ENCODE data around the gene ZNF223.

ZNF223 gene

DNA sequence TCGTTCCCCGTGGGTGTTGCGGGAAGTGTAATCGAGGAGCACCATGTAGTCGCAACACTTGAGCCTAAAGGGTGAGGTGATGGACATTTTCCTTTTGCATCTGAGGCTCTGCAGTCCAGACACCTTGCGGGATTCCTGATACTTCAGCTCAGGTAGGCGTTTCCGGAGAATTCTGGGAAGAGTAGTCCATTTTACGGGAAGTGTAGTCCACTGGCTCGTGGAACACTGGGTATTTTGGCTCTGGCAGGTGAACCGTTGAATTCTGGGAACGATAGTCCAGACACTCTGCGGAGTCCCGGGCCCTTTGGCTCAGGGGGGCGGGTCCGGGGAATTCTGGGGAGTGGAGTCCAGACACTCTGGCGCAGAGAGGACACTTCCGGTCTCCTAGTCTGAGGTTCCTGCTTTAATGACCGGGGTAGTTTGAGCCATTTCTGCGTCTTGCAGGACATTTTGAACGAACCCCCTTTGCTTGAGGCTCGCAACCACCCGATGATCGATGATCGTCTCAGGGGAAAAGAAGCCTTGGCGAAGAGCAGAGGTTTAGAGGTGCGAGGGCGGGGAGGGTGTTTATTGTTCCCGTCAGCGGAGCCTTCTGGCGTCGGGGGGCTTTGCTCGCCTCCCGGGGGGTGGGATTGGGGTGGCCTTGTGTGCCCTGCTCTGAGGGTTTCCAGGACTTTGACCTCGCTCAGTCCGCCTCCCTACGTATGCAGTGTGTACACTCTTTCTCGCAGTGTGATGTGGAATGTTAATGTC is at the start of gene ZNF223:
Gene ZNF223, plus strand, starts transcription at position 387 of the 753 bp plus-strand sequence. CDS start 3,141 bp downstream, outside the sequence.
- peak within 1 kb of the TSS; percentile 95 for H3K4me3 ChIP-seq (ENCODE audit: low read depth, low read length)
- H3K4me1 ChIP-seq (ENCODE audit: control insufficient read depth, insufficient read depth, low read length) = peaks cover 4% of the 10 kb centered on the region
- H3K27me3 ChIP-seq (ENCODE audit: control insufficient read depth, insufficient read depth, low read length) = no peaks in the 10 kb centered on the region; the same call in 1 of the 2 replicates
- H3K36me3 ChIP-seq (ENCODE audit: control insufficient read depth, insufficient read depth, low read length) = peaks cover under 1% of the 10 kb centered on the region; the same call in 1 of the 2 replicates
- H3K9me3 ChIP-seq (ENCODE audit: control insufficient read depth, insufficient read depth, low read length) = no peaks in the 10 kb centered on the region
- H3K9ac ChIP-seq (ENCODE audit: low read depth, low read length) = peak within 1 kb of the TSS; percentile 75
- peak within 1 kb of the TSS; percentile 76 for H3K27ac ChIP-seq (ENCODE audit: low read depth, low read length)

DNA sequence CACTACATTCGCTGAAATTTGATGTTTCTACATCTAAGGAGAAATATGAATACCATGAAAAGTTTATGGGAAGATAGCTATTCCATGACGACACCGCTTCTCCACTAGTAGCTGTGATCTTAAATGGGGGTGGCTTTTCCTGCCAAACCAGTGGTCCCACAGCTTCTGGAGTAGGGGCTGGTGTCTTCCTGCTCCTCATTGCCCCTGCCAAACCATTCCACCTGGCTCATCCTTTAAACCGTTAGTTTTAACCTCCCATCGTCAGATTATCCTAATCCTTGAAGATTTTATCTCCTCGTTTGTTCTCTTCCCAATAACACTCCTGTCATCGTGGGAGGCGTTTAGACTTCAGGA is 49.6 kb upstream of the ZNF223 start:
- Histone ChIP-seq H3K27ac (ENCODE audit: low read depth, low read length) (peak overlapping the region; percentile 5), H3K4me3 (ENCODE audit: low read depth, low read length) (peak overlapping the region; percentile 91), H3K36me3 (ENCODE audit: control insufficient read depth, insufficient read depth, low read length) (peaks cover 5% of the 10 kb centered on the region; the same call in 1 of the 2 replicates), H3K27me3 (ENCODE audit: control insufficient read depth, insufficient read depth, low read length) (no peaks in the 10 kb centered on the region), H3K9me3 (ENCODE audit: control insufficient read depth, insufficient read depth, low read length) (no peaks in the 10 kb centered on the region), H3K4me1 (ENCODE audit: control insufficient read depth, insufficient read depth, low read length) (peaks cover 5% of the 10 kb centered on the region; the same call in 1 of the 2 replicates), H3K9ac (ENCODE audit: low read depth, low read length) (0 out of 2 replicates have a peak overlapping the region, but pooled peaks have one; percentile 55)

DNA sequence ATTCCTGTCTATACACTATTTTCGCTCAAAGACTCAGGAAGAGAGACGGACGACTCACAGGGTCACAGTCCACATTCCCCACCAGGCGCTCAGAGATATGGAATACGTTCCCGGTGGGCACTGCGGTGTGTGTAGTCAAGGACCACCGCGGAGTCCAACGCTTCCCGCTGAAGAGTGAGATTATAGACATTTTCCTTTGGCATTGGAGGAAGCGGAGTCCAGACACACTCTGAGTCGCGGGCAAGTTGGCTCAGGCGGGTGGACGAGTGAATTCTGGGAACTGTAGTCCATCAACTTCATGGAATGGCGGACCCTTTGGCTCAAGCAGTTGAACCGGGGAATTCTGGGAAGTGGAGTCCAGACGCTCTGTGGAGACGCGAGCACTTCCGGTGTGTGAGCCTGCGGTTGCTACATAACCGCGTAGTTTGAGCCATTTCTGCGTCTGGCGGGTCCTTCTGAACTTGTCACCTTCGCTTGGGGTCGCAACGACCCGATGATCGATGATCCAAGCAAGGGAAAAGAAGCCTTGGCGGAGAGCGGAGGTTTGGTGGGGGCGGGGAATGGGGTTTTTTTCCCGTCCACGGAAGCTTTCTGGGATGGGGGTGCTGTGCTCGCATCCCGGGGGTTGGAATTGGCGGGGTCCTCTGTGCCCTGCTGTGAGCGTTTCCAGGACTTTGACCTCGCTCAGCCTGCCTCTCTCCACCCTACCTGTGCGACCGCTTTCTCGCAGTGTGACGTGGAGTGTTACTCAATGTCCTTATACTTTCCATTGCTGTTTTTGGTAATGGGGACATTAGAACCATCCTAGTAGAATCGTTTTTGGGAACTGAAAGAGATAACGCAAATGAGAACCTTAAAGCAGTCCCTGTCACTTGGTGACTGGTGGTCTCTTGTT is 49.0 kb upstream of the ZNF223 start, which contains the start of gene ZNF230:
Gene ZNF230, plus strand, starts transcription at position 392 of the 895 bp plus-strand sequence. CDS start 4,122 bp downstream, outside the sequence.
- H3K9ac ChIP-seq (ENCODE audit: low read depth, low read length) = peak within 1 kb of the TSS; percentile 55; the same call in 1 of the 2 replicates
- H3K27ac ChIP-seq (ENCODE audit: low read depth, low read length) = peak within 1 kb of the TSS; percentile 5
- no peaks in the 10 kb centered on the region for H3K9me3 ChIP-seq (ENCODE audit: control insufficient read depth, insufficient read depth, low read length)
- peak within 1 kb of the TSS; percentile 91 for H3K4me3 ChIP-seq (ENCODE audit: low read depth, low read length)
- peaks cover 5% of the 10 kb centered on the region; the same call in 1 of the 2 replicates for H3K4me1 ChIP-seq (ENCODE audit: control insufficient read depth, insufficient read depth, low read length)
- peaks cover 10% of the 10 kb centered on the region for H3K36me3 ChIP-seq (ENCODE audit: control insufficient read depth, insufficient read depth, low read length)
- H3K27me3 ChIP-seq (ENCODE audit: control insufficient read depth, insufficient read depth, low read length) = no peaks in the 10 kb centered on the region

DNA sequence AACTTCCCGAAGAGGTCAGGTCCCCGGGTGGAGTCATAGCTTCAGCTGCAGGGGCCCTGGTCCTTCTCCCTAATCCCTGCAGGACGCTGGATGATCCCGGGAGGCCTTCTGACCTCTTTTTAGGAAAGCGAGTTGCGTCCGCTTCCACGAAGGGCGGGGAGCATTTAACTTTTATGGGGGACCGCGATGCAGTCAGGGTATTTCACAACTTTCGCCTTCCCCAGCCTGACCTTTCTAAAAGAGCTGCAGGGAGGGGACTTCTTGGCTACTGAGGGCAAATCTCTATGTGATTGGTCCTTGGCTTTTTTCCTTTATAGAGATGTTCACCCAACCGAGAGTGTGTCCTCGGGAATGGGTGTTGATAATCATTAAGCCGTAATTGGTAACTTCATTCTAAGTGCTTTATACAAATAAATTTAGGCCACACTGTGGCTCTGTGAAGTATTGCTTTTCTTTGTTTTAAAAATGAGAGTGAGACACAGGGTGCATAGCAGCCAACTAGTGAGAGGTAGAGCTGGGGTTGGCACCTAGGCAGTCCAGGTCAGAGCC is 48.3 kb upstream of the ZNF223 start:
- peak overlapping the region; percentile 91 for H3K4me3 ChIP-seq (ENCODE audit: low read depth, low read length)
- no peak overlapping the region for H3K27ac ChIP-seq (ENCODE audit: low read depth, low read length)
- no peaks in the 10 kb centered on the region for H3K27me3 ChIP-seq (ENCODE audit: control insufficient read depth, insufficient read depth, low read length)
- peaks cover 1% of the 10 kb centered on the region; the same call in 1 of the 2 replicates for H3K9me3 ChIP-seq (ENCODE audit: control insufficient read depth, insufficient read depth, low read length)
- H3K4me1 ChIP-seq (ENCODE audit: control insufficient read depth, insufficient read depth, low read length) = peaks cover 5% of the 10 kb centered on the region; the same call in 1 of the 2 replicates
- H3K9ac ChIP-seq (ENCODE audit: low read depth, low read length) = no peak overlapping the region
- peaks cover 10% of the 10 kb centered on the region for H3K36me3 ChIP-seq (ENCODE audit: control insufficient read depth, insufficient read depth, low read length)

DNA sequence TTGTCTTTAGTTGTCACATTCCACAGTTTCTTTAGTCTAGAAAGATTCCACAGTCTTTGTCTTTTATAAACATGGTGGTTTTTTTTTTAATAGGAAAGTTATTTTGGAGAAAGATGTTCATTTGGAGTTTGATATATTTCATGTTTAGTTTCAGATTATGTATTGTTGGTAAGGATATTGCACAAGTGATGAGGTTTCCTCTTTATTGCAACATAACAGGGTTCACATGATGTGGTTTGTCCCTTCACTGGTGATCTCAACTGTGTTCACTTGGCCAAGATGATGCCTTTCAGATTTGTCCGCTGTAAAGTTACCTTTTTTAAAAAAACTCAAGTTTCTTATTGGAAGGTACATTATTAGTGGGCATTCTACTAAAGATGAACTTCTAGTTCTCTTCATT is 45.9 kb upstream of the ZNF223 start:
- Histone ChIP-seq H3K27ac (ENCODE audit: low read depth, low read length) (no peak overlapping the region), H3K4me3 (ENCODE audit: low read depth, low read length) (no peak overlapping the region), H3K4me1 (ENCODE audit: control insufficient read depth, insufficient read depth, low read length) (peaks cover 5% of the 10 kb centered on the region; the same call in 1 of the 2 replicates), H3K9ac (ENCODE audit: low read depth, low read length) (no peak overlapping the region), H3K9me3 (ENCODE audit: control insufficient read depth, insufficient read depth, low read length) (peaks cover 26% of the 10 kb centered on the region), H3K27me3 (ENCODE audit: control insufficient read depth, insufficient read depth, low read length) (no peaks in the 10 kb centered on the region), H3K36me3 (ENCODE audit: control insufficient read depth, insufficient read depth, low read length) (peaks cover 35% of the 10 kb centered on the region)

DNA sequence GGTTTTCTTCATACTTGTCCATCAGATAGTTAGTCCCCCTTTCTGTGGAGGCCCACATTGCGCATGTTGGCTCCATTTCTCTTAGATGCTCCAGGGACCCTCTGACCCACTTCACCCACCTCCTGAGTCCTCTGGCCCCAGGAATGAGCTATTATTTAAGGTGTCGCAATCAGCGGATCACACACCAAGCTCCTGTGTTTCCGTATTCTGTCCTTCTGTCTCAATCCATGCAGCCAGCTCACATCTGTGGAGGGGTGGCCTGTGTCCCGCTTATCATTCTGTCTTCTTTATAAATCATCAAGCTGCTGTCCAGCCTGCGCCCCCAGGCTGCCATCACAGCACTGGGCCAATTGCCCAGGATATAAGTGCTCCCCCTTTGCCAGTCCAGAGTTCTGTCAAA is 44.4 kb upstream of the ZNF223 start:
- H3K4me1 ChIP-seq (ENCODE audit: control insufficient read depth, insufficient read depth, low read length) = peaks cover 5% of the 10 kb centered on the region; the same call in 1 of the 2 replicates
- H3K4me3 ChIP-seq (ENCODE audit: low read depth, low read length) = no peak overlapping the region
- H3K27me3 ChIP-seq (ENCODE audit: control insufficient read depth, insufficient read depth, low read length) = no peaks in the 10 kb centered on the region
- no peak overlapping the region for H3K9ac ChIP-seq (ENCODE audit: low read depth, low read length)
- H3K27ac ChIP-seq (ENCODE audit: low read depth, low read length) = no peak overlapping the region
- H3K36me3 ChIP-seq (ENCODE audit: control insufficient read depth, insufficient read depth, low read length) = peaks cover 39% of the 10 kb centered on the region
- peaks cover 34% of the 10 kb centered on the region for H3K9me3 ChIP-seq (ENCODE audit: control insufficient read depth, insufficient read depth, low read length)

DNA sequence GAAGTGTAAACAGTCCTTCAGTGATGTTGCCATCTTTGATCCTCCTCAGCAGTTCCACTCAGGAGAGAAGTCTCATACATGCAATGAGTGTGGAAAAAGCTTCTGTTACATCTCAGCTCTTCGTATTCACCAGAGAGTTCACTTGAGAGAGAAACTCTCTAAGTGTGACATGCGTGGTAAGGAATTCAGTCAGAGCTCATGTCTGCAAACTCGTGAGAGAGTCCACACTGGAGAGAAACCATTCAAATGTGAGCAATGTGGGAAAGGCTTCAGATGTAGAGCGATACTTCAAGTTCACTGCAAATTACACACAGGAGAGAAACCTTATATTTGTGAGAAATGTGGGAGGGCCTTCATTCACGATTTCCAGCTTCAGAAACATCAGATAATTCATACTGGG is 41.4 kb upstream of the ZNF223 start:
- no peak overlapping the region for H3K4me3 ChIP-seq (ENCODE audit: low read depth, low read length)

DNA sequence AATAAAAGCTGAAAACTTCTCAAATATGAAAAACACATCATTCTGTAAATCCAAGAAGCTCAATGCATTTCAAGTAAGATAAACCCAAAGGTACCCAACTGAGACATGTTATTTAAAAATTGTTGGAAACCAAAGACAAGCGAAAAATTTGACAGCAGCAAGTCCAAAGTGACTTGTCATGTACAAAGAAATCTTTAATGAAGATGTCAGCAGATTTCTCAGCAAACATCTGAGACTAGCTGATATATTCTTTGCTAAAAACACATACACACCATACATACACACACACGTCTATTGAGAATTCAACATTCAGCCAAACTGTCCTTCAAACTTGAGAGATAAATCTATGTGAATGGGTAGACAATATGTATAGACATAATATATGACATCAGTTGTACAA is 32.3 kb upstream of the ZNF223 start:
- Histone ChIP-seq H3K27me3 (ENCODE audit: control insufficient read depth, insufficient read depth, low read length) (no peaks in the 10 kb centered on the region; the same call in 1 of the 2 replicates), H3K36me3 (ENCODE audit: control insufficient read depth, insufficient read depth, low read length) (no peaks in the 10 kb centered on the region), H3K9me3 (ENCODE audit: control insufficient read depth, insufficient read depth, low read length) (peaks cover 5% of the 10 kb centered on the region; the same call in 1 of the 2 replicates), H3K4me1 (ENCODE audit: control insufficient read depth, insufficient read depth, low read length) (no peaks in the 10 kb centered on the region), H3K4me3 (ENCODE audit: low read depth, low read length) (no peak overlapping the region), H3K27ac (ENCODE audit: low read depth, low read length) (no peak overlapping the region), H3K9ac (ENCODE audit: low read depth, low read length) (no peak overlapping the region)

More for the DNA sequence above, 41.4 kb upstream of the ZNF223 start:
- no peak overlapping the region for H3K27ac ChIP-seq (ENCODE audit: low read depth, low read length)
- H3K9me3 ChIP-seq (ENCODE audit: control insufficient read depth, insufficient read depth, low read length) = peaks cover 34% of the 10 kb centered on the region
- H3K36me3 ChIP-seq (ENCODE audit: control insufficient read depth, insufficient read depth, low read length) = peaks cover 39% of the 10 kb centered on the region
- no peak overlapping the region for H3K9ac ChIP-seq (ENCODE audit: low read depth, low read length)
- H3K4me1 ChIP-seq (ENCODE audit: control insufficient read depth, insufficient read depth, low read length) = no peaks in the 10 kb centered on the region
- H3K27me3 ChIP-seq (ENCODE audit: control insufficient read depth, insufficient read depth, low read length) = no peaks in the 10 kb centered on the region

DNA sequence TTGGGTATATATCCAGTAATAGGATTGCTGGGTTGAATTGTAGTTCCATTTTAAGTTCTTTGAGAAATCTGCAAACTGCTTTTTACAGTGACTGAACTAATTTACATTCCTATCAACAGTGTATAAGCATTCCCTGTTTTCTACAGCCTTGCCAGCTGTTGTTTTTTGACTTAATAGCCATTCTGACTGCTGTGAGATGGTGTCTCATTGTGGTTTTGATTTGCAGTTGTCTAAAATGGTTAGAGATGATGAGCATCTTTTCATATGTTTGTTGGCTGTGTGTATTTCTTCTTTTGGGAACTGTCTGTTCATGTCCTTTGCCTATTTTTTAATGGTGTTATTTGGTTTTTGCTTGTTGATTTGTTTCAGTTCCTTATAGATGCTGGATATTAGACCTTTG is 30.6 kb upstream of the ZNF223 start:
- Histone ChIP-seq H3K9ac (ENCODE audit: low read depth, low read length) (no peak overlapping the region), H3K27me3 (ENCODE audit: control insufficient read depth, insufficient read depth, low read length) (no peaks in the 10 kb centered on the region; the same call in 1 of the 2 replicates), H3K9me3 (ENCODE audit: control insufficient read depth, insufficient read depth, low read length) (0 out of 2 replicates have a peak, but pooled peaks cover 5% of the 10 kb centered on the region), H3K27ac (ENCODE audit: low read depth, low read length) (no peak overlapping the region), H3K36me3 (ENCODE audit: control insufficient read depth, insufficient read depth, low read length) (no peaks in the 10 kb centered on the region), H3K4me3 (ENCODE audit: low read depth, low read length) (no peak overlapping the region), H3K4me1 (ENCODE audit: control insufficient read depth, insufficient read depth, low read length) (0 out of 2 replicates have a peak, but pooled peaks cover 5% of the 10 kb centered on the region)

DNA sequence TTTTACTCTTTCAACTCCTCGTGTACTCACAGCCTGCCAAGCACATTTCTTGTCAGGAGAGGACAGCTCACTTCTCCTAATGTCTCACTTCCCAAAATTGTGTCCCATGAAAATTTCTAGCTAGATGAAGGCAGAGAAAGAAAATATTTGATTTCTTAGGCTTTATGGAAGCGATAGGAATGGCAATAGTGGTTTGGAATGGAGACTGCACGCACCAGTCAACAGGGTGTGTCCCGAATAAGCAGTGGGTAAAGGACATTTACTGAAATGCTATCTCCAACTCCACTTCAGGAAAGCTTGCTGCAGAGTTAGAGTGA is 27.0 kb upstream of the ZNF223 start:
- H3K9ac ChIP-seq (ENCODE audit: low read depth, low read length) = peak overlapping the region; percentile 72; the same call in 1 of the 2 replicates
- H3K27ac ChIP-seq (ENCODE audit: low read depth, low read length) = no peak overlapping the region
- H3K4me1 ChIP-seq (ENCODE audit: control insufficient read depth, insufficient read depth, low read length) = 0 out of 2 replicates have a peak, but pooled peaks cover 5% of the 10 kb centered on the region

More for the DNA sequence above, 27.0 kb upstream of the ZNF223 start:
- H3K4me3 ChIP-seq (ENCODE audit: low read depth, low read length) = peak overlapping the region; percentile 91
- no peaks in the 10 kb centered on the region for H3K9me3 ChIP-seq (ENCODE audit: control insufficient read depth, insufficient read depth, low read length)
- H3K27me3 ChIP-seq (ENCODE audit: control insufficient read depth, insufficient read depth, low read length) = no peaks in the 10 kb centered on the region; the same call in 1 of the 2 replicates
- peaks cover 32% of the 10 kb centered on the region for H3K36me3 ChIP-seq (ENCODE audit: control insufficient read depth, insufficient read depth, low read length)

Data from HUES48 (cell line).